NOMO-1 treated with DMSO at 0.1 percent for 48 hours (cell line): ENCODE measurements around the gene ALG11.
"Not testable (repeated sequence)": the region's sequence is repeated elsewhere in the genome, so short reads cannot be mapped to it uniquely, and the experiment has no call there.

Source experiments
- DNase-seq: peaks from one replicate; lab custom pipeline; 2025; ENCODE audit not compliant: unreplicated experiment; lab: John Stamatoyannopoulos, UW

The ALG11 gene, protein sequence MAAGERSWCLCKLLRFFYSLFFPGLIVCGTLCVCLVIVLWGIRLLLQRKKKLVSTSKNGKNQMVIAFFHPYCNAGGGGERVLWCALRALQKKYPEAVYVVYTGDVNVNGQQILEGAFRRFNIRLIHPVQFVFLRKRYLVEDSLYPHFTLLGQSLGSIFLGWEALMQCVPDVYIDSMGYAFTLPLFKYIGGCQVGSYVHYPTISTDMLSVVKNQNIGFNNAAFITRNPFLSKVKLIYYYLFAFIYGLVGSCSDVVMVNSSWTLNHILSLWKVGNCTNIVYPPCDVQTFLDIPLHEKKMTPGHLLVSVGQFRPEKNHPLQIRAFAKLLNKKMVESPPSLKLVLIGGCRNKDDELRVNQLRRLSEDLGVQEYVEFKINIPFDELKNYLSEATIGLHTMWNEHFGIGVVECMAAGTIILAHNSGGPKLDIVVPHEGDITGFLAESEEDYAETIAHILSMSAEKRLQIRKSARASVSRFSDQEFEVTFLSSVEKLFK

DNA sequence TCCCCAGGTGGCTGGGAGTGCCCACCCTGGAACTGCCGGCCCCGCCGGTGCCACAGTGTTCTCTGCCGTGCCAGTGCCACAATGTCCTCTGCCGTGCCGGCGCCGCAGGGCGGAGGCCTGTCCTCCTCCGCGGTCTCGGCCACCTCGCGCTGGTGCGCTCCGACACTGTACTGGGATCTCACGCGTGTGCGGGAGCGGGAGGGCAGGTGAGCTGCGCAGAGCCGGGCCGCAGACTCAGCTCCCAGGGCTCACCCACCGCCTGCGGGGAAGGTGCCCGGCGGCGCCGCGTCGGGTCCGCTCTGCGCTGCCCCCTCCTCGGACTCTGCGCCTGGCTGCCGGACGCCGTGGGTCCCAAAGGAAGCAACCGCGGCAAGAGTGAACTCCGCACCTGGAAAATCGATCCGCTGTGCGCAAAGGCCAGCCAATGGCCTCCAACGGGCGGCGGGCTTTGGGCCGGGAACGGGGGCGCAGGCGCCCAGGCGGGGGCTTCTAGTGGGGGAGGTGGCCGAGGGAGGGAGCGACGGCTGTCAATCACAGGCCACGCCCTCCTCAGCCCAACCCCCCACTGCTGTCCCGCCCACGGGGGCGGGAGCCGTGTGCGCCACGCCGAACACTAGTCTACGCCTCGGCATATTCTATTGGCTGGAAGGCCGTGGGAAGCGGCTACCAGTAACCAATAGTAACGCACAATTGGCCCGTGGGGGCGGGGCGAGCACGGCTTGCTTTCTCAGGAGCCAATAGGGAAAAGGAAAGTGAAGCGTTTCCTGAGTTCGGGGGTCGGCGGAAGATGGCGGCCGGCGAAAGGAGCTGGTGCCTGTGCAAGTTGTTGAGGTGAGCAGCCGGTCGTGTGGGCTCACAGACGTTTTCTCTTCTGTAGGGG lies at the start of gene ALG11:
Gene ALG11, plus strand, starts transcription at position 767 of the 880 bp plus-strand sequence. Its CDS starts 21 bp downstream, at position 788.
- DNase-seq = peak; percentile 96

DNA sequence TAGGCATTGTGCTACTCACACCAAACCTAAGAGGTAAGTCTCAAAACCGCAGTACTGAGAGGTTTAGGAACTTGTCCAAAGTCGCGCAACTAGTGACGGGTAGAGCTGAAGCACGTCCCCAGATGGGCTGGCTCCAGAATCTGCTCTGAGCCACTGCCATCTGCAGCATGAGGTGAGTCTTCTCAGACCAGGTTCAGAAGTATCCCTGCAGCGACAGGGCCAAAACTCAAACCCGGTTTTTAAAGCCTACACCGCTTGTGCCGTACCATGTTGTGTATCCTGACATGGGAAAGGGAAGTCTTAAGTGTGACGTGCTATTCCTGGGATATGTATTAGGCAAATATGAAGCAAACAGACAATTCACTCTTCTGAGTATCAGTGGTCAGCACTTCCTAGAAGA lies 46.0 kb upstream of the ALG11 start:
- DNase-seq = no peak

DNA sequence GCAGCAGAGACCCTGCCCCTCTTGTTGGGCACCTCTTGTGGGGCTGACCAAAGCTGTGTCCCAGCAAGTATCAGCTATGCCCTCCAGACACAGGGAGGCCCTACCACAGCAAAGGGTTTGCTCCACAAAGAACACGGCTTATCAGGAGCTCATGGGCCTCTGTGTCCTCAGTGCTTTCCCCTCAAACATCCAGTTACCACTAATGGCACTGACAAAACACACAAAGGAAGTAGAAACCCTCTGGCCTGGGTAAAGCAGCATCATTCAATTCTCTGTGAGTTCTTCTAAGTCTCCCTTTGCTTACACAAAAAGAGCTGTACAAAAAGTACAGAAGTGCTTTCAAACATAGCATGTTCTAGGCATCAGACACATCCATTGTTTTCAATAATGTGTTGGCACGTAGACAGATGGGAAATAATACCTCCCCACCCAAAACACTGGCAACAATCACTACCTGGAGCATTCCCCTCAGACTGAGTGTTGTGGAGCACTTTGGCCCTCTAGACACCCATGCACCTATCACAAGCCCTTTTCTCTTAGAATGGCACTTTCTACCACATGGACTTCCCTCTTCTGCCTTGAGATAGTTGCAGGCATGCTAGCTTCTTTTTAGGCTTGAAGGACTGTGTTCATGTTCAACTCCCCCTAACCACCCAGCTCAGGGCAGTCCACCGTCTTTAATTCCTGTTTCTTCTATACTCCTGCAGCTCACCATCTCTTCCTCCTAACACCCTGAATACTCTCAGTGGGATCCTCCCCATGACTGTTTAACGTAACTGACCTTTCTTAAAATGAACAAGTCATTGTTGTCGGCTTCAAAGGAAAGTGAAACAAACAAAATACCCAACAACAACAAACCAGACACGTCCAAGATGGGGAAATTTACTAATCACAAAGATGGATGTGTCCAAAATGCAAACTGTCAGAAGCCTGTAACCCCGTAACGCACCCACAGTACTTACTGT lies 44.4 kb upstream of the ALG11 start:
- DNase-seq = no peak

DNA sequence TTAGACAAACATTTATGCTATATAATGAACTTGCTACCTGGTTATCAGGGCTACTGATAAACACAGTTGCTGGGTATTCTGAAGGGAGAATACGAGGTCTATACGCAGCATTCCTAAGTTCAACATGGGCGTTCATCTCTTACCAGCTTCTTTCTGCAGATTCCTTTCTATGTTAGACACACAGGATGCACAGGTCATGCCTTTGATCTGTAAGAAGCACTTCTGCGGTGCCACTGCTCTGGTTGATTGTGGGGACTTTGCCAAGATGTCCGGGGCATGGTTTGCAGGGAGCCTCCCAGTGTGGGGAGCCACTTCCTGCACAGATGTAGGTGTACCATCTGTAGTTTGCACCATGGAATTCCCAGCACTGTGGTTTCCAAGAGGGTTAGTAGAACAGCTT lies 41.8 kb upstream of the ALG11 start:
- no peak for DNase-seq

DNA sequence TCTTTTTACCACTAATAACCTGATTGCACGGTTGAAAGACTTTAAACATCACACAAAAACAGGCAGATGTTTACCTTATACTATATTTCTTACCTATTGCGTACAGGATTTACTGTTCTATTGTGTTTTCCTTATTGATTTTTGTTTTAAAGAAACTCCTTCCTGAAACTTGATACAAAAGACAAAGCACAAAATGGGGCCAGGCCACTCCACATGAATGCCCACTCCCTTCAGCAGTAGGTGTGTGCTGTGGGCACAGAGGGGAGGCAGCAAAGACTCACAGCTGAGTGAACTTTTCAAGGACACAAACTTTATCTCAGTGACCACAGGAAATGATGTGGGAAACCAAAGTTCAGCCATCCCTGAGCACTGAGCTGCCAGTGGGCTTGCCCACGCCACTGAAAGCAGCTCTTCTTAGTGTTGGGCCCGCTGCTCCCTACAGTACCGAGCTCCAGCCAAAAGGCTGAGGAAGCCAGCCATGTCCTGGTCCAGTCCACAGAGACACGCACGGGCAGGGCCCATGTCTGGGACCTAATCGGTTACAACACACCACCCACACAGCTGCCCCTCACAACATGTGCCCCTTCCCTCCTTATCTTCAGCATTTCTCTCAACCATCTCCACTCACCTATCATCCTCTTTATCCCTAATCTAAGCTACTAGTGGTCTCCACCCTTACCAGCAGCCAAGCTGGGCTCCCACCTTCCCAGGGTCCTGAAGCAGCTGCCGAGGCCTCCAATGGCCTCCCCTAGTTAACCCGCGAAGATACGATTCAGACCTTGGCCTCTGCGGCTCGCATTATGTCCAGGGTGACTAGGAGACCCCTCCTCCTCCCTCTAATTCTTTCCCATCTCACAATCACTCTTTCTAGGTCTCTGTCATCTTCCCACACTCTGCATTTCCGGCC lies 40.4 kb upstream of the ALG11 start:
- DNase-seq = no peak

DNA sequence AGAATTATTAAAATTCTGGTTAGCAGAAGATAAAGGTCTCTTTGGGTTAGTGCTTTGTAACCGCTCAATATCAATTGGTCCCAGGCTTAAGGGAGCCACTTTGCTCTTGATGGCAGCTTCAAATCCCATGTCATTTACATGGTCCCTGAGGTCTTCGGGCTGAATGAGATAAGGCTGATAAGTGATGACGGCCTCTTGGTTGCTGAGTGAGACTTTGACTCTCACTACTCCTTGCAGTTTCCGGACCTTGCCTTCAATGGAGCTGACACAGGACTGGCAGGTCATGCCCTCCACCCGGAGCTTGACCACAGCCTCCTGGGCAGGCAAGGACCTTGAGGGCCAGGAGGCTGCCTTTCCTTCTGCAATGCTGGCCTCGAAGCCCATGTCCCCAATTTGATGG lies 37.7 kb upstream of the ALG11 start:
- no peak for DNase-seq

DNA sequence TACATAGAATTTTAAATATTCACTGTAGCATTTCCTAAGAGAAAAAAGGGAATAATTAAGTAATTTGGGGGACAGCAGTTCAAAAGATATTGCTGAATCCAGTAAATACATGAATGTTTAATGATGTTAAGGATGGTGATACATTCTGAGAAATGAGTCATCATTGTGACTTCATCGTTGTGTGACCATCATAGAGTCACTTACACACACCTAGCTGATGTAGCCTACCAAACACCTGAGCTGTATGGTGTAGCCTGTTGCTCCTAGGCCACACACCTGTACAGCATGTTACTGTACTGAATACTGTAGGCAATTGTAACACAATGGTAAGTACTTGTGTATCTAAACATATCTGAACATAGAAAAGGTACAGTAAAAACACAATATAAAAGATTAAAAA lies 35.8 kb upstream of the ALG11 start:
- no peak for DNase-seq

DNA sequence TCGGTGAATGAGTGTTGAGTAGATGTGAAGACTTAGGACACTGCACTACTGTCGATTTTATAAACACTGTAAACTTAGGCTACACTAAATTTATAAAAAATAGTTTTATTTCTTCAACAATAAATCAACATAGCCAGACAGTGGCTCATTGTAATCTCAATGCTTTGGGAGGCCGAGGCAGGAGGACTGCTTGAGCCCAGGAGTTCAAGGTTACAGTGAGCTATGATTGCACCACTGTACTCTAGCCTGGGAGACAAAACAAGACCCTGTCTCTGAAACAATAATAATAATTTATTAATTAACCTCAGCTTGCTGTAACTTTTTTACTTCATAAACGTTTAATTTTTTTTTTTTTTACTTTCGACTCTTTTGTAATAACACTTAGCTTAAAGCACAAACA lies 35.3 kb upstream of the ALG11 start:
- no peak for DNase-seq

DNA sequence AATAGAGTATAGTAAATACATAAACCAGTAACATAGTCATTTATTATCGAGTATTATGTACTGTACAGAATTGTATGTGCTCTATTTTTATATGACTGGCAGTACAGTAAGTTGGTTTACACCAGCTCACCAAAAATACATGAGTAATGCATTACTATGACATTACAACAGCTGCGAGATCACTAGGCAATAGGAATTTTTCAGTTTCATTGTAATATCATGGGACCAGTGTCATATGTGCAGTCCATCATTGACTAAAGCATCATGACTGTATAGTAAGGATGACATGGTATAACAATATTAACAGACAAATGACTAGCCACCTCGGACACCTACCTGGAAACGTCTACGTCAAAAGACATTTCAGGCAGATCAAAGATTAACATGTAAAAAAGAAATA lies 34.6 kb upstream of the ALG11 start:
- no peak for DNase-seq

DNA sequence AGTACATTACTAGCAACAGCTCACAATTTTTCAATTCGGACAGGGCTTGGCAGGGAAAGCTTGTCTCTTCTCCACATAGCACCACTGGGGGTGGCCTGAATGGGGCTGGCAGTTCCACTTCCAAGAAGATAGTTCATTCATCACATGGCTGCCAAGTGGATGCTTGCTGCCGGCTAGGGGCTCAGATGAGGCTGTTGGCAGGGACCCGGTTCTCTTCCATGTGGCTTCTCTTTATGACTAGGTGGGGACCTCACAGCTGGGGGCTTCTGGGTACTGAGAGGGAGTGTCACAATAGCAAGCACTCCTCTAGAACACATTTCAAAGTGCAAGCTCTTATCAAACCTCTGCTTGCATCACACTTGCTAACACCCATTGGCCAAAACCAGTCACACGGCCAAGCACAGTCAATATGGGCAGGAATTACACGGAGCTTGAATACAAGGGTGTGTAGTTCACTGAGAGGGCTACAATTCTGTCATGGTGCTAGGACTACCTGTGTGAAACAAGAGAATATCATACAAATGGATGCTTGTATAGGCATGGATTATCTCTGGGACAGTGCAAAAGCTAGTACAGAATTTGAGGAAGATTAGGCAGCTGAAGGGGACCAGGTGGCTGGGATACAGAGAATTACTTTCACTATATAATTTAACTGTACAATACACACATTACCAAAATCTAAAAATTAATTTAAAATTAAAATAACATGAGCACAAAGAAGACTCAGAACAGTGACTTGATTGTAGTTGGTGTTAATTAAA lies 33.2 kb upstream of the ALG11 start:
- no peak for DNase-seq

DNA sequence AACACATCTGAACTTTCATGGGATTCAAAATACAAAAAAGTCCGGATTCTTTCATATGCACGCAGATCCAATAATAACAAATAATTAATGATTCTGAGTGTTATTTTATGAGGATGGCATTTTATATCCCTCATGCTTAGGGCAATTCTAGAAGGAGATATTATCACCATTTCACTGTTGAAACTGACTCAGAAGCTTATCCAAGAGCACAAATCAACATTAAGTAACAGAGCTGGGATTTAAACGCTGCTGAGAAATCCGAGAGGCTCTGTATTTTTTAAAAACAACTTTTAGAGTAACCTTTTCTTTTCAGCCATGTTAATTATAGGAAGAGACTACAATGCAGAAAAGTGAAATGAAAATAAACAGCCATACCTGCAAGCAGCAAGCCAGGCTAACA lies 31.3 kb upstream of the ALG11 start:
- no peak for DNase-seq

DNA sequence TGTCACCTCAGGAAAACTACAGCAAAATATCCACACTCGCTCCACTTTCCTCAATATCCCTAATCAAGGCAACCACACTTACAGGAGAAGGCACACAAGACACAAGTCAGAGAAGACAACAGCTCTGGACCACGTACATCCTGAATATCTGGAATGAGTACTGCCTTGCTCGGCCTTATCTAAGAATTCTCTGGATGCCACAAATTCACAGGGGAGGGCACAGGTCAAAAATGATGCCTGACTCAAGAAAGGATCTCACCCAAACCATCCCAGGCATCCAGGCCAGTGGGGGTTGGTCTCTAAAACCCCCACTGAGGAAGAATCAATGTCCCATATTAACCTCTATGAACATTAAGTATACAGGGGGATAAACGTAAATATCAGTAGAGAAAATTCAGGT lies 30.8 kb upstream of the ALG11 start:
- no peak for DNase-seq

DNA sequence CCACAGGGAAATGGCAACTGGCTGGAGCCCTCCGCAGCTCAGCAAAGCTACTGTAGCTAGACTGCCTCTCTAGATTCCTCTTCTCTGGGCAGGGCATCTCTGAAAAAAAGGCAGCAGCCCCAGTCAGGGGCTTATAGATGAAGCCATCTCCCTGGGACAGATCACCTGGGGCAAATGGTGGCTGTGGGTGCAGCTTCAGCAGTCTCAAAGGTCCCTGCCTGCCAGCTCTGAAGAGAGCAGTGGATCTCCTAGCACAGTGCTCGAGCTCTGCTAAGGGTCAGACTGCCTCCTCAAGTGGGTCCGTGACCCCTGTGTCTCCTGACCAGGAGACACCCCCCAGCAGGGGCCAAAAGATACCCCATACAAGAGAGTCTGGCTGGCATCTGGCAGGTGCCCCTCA lies 28.9 kb upstream of the ALG11 start:
- not testable (repeated sequence) for DNase-seq

DNA sequence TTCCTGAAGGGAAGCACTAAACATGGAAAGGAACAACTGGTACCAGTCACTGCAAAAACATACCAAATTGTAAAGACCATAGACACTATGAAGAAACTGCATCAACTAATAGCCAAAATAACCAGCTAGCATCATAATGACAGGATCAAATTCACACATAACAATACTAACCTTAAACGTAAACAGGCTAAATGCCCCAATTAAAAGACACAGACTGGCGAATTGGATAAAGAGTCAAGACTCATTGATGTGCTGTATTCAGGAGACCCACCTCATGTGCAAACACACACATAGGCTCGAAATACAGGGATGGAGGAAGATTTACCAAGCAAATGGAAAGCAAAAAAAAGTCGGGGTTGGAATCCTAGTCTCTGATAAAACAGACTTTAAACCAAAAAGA lies 27.3 kb upstream of the ALG11 start:
- DNase-seq = not testable (repeated sequence)

DNA sequence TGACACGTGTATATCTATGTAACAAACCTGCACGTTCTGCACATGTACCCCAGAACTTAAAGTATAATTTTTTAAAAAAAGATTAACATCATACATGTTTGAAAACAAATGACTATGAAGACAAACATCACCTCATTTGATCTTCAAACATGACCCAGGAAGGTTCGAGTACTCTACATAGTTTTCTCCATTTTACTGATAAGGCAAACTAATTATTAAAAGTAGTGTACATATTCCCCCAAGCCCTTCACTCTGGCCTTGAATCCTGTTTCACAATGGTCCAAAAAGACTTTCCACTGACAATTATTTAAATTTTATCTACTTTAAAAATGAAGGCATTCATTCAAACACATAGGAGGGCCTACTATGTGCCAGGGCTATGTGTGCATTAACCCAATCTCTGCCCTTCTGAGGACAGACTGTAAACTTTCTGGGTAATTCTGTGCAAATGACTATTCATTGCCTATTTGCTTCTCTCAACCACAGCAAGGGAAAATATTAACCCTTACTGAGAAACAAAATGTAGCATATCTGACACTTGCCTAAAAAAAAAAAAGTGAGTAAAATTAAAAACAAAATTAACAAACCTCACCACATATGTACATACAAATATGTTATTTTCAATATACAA lies 23.1 kb upstream of the ALG11 start:
- DNase-seq = no peak

DNA sequence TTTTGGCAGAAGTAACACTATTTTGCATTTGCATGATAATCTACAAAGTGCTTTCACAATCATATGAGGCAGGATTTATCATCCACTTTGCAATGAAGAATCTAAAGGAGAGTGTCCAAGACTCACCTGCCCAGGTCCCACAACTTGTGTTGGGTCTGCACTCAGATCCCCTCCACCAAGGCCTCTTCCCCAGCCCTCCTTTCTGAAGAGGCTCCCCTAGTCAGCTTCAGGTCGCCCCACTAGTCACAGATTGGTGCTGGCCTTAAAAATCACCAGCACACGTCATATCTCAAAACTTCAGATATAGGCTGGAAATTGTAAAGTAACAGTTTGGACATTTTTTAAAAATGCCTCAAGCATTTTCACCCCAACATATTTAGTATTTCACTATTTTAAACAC lies 18.5 kb upstream of the ALG11 start:
- no peak for DNase-seq

DNA sequence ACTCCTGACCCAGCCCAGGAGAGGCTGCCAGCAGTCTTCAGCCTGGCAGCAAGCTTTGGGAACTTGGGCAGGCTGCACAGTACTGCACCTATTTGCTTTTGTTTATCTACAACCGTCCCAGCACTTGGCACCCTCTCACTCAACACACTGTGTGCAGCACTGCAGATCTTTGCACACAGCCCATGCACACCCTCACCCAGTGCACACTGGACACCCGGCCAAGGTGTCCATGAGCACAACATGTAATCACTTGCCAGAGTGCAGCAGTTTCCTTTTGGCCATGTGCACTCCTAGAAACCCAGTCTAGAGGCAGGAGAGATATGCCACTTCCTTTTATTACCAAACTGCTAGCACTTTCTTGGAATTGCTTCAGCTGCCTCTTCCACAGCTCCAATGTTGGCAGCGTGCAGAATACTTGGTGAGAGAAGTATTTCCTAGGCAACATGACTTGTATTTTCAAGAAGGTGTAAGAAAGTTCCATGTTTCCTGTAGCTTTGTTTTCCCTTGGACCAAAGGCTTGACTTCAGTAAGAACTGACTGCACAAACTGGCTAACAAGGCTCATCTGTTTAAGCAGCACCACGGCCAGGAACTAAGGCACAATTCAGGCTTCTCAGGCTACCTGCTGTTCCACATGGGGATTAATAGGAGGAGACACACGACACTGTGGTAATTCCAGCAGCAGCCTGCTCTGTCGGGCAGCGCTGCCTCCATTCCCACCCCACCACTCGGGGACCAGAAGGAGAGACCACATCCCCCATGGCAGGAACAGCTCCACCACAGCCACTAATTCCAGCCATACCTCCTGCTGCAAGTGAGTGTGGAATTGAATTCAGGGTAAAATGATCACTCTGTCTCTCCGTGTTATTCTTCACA lies 16.3 kb upstream of the ALG11 start:
- no peak for DNase-seq

DNA sequence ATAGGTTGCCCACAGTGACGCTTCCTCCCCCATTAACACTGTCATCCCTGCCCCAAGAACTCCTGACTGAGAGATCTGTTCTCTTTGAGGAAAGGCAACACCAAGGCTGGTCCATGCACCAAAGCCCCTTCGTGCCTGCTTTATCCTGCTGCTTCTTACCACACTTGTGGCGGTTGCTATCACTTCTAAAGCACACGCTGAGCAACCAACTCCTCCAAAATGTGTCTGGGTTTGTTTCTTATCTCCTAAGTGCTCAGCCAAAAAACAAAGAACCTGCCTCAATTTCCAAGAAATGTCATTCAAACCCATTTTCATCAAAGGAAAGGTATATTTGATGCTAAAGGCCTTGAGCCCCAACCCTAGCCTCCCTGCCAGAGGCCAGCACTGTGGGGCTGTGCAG lies 15.6 kb upstream of the ALG11 start:
- no peak for DNase-seq
